HL-60 (cell line): ENCODE data around the gene SDCCAG8.

Source experiments
- DNase-seq, 2 experiments: peaks; one replicate each; pipeline ENCODE4 v3.0.0-alpha.2; 2010 to 2020; ENCODE audit warnings: low read depth in 1 of 2, low spot score in 1 of 2
- H3K27ac ChIP-seq: fragments of 250-450 bp; sonication (Bioruptor Pico); replicated peaks from 2 replicates; pipeline ENCODE4 v1.5.1; 2020; ENCODE audit warnings: mild to moderate bottlenecking, moderate library complexity
- H3K27me3 ChIP-seq: fragments of 250-450 bp; sonication (Bioruptor Pico); 2 replicates; pipeline ENCODE4 v1.5.1; 2021; ENCODE audit warnings: mild to moderate bottlenecking, moderate library complexity; ENCODE audit not compliant: insufficient read depth, poor library complexity, severe bottlenecking
- H3K4me3 ChIP-seq: replicated peaks from 2 replicates; pipeline ENCODE4 v1.5.1; 2011; ENCODE audit warnings: mild to moderate bottlenecking, control low read depth, low read length; ENCODE audit not compliant: insufficient read depth
- GABPA ChIP-seq: IDR thresholded peaks from 2 replicates; pipeline ENCODE4 v1.6.1; 2012; ENCODE audit warnings: low read depth
- POLR2AphosphoS5 ChIP-seq: IDR thresholded peaks from 2 replicates; pipeline ENCODE4 v1.6.1; 2012; ENCODE audit warnings: low read depth
- REST ChIP-seq: IDR thresholded peaks from 2 replicates; pipeline ENCODE4 v1.6.1; 2012; ENCODE audit warnings: low read depth; ENCODE audit not compliant: insufficient replicate concordance
- SPI1 ChIP-seq: IDR thresholded peaks from 2 replicates; pipeline ENCODE4 v1.6.1; 2012; ENCODE audit warnings: low read depth, mild to moderate bottlenecking, borderline replicate concordance
- TF ChIP-seq, protein P1 (sequence below): IDR thresholded peaks from one replicate; pipeline ENCODE4 v1.5.1; 2011; ENCODE audit warnings: low read length, control low read depth, inconsistent platforms; ENCODE audit not compliant: insufficient read depth

Gene SDCCAG8

GRCh38 chr1:243375596-243375995, 119.8 kb downstream of the SDCCAG8 start:
- H3K4me3 ChIP-seq = no peak overlapping the region
- TF ChIP-seq REST (no peak), POLR2AphosphoS5 (no peak), SPI1 (no peak)

GRCh38 chr1:243378669-243379068, 122.8 kb downstream of the SDCCAG8 start:
- Histone ChIP-seq H3K27me3 (no peaks in the 10 kb centered on the region), H3K27ac (no peak overlapping the region), H3K4me3 (no peak overlapping the region)
- DNase-seq = no peak
- no peak for TF ChIP-seq SPI1
- no peak for TF ChIP-seq REST
- TF ChIP-seq GABPA = no peak
- TF ChIP-seq, protein P1, sequence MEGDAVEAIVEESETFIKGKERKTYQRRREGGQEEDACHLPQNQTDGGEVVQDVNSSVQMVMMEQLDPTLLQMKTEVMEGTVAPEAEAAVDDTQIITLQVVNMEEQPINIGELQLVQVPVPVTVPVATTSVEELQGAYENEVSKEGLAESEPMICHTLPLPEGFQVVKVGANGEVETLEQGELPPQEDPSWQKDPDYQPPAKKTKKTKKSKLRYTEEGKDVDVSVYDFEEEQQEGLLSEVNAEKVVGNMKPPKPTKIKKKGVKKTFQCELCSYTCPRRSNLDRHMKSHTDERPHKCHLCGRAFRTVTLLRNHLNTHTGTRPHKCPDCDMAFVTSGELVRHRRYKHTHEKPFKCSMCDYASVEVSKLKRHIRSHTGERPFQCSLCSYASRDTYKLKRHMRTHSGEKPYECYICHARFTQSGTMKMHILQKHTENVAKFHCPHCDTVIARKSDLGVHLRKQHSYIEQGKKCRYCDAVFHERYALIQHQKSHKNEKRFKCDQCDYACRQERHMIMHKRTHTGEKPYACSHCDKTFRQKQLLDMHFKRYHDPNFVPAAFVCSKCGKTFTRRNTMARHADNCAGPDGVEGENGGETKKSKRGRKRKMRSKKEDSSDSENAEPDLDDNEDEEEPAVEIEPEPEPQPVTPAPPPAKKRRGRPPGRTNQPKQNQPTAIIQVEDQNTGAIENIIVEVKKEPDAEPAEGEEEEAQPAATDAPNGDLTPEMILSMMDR = no peak
- TF ChIP-seq POLR2AphosphoS5 = no peak

More at GRCh38 chr1:243375596-243375995, 119.8 kb downstream of the SDCCAG8 start:
- H3K27me3 ChIP-seq = no peaks in the 10 kb centered on the region
- H3K27ac ChIP-seq = no peak overlapping the region
- no peak for DNase-seq

GRCh38 chr1:243379208-243379607, 123.4 kb downstream of the SDCCAG8 start:
- H3K27ac ChIP-seq = no peak overlapping the region
- DNase-seq = no peak
- TF ChIP-seq GABPA (no peak), SPI1 (no peak), POLR2AphosphoS5 (no peak), REST (no peak)
- TF ChIP-seq, protein P1 = no peak
- H3K27me3 ChIP-seq = no peaks in the 10 kb centered on the region
- H3K4me3 ChIP-seq = no peak overlapping the region
